HEK293 (cell line): ENCODE measurements around the gene HLA-DMB.

ENCODE experiments used
- CTCF ChIA-PET: fragments of 350-600 bp; formaldehyde crosslinking; extraction: SDS; loops from one replicate; lab custom pipeline; 2021; ENCODE audit warnings: antibody characterized with exemption; lab: Yijun Ruan, JAX
- POLR2A ChIA-PET: fragments of 300-600 bp; formaldehyde crosslinking; extraction: SDS; loops from one replicate; lab custom pipeline; 2020; ENCODE audit warnings: antibody characterized with exemption, inconsistent platforms; lab: Yijun Ruan, JAX
- H3K27ac ChIP-seq: fragments of 200-500 bp; sonication (Bioruptor generic); 2 replicates; pipeline ENCODE4 v1.5.1; 2014; ENCODE audit warnings: low read depth, low read length, control low read depth, inconsistent platforms; ENCODE audit errors: extremely low read depth
- H3K36me3 ChIP-seq, 2 experiments: fragments of 200-500 bp in 1 of 2; sonication (Bioruptor generic) in 1 of 2; 1 replicate in 1 of 2; 2 replicates in 1 of 2; pipeline ENCODE4 v1.5.1; 2014 to 2017; ENCODE audit warnings: inconsistent platforms in 2 of 2, low read length in 2 of 2; ENCODE audit not compliant: control insufficient read depth in 2 of 2, insufficient read depth in 1 of 2
- H3K4me1 ChIP-seq: fragments of 200-500 bp; sonication (Bioruptor generic); 2 replicates; pipeline ENCODE4 v1.5.1; 2014; ENCODE audit warnings: mild to moderate bottlenecking, low read length, inconsistent platforms; ENCODE audit not compliant: control insufficient read depth, insufficient read depth
- H3K4me3 ChIP-seq: 2 replicates; pipeline ENCODE4 v1.5.1; 2011; ENCODE audit warnings: low read depth, mild to moderate bottlenecking, control low read depth, low read length, moderate library complexity
- H3K9me3 ChIP-seq: fragments of 200-500 bp; sonication (Bioruptor generic); 2 replicates; pipeline ENCODE4 v1.5.1; 2014; ENCODE audit warnings: low read depth, low read length, inconsistent platforms; ENCODE audit not compliant: control insufficient read depth, insufficient read depth
- BCL6B ChIP-seq: fragments of 450-650 bp; formaldehyde crosslinking; IDR thresholded peaks from 2 replicates; pipeline ENCODE4 v1.5.1; 2017; ENCODE audit warnings: missing biosample characterization, missing genetic modification characterization
- ELK4 ChIP-seq: IDR thresholded peaks from 2 replicates; pipeline ENCODE4 v1.6.1; 2011; ENCODE audit warnings: mild to moderate bottlenecking, low read depth, low read length, borderline replicate concordance
- FEZF1 ChIP-seq: fragments of 450-650 bp; formaldehyde crosslinking; IDR thresholded peaks from 2 replicates; pipeline ENCODE4 v1.5.1; 2016; ENCODE audit warnings: missing biosample characterization, missing genetic modification characterization
- GLI4 ChIP-seq: fragments of 450-650 bp; formaldehyde crosslinking; IDR thresholded peaks from 2 replicates; pipeline ENCODE4 v1.5.1; 2016; ENCODE audit warnings: missing biosample characterization, missing genetic modification characterization
- INSM2 ChIP-seq: fragments of 450-650 bp; formaldehyde crosslinking; IDR thresholded peaks from 2 replicates; pipeline ENCODE4 v1.5.1; 2016; ENCODE audit warnings: missing biosample characterization, missing genetic modification characterization
- KLF16 ChIP-seq: fragments of 450-650 bp; formaldehyde crosslinking; IDR thresholded peaks from 2 replicates; pipeline ENCODE4 v1.5.1; 2017; ENCODE audit warnings: missing biosample characterization, missing genetic modification characterization
- KLF8 ChIP-seq: fragments of 450-650 bp; formaldehyde crosslinking; IDR thresholded peaks from 2 replicates; pipeline ENCODE4 v1.5.1; 2016; ENCODE audit warnings: missing biosample characterization, missing genetic modification characterization
- OSR2 ChIP-seq: fragments of 450-650 bp; formaldehyde crosslinking; IDR thresholded peaks from 2 replicates; pipeline ENCODE4 v1.5.1; 2016; ENCODE audit warnings: missing biosample characterization, missing genetic modification characterization
- SCRT1 ChIP-seq: fragments of 450-650 bp; formaldehyde crosslinking; IDR thresholded peaks from 2 replicates; pipeline ENCODE4 v1.5.1; 2016; ENCODE audit warnings: missing biosample characterization, missing genetic modification characterization, borderline replicate concordance
- SCRT2 ChIP-seq: fragments of 450-650 bp; formaldehyde crosslinking; IDR thresholded peaks from 2 replicates; pipeline ENCODE4 v1.5.1; 2016; ENCODE audit warnings: missing biosample characterization, missing genetic modification characterization
- ZBTB21 ChIP-seq: fragments of 450-650 bp; formaldehyde crosslinking; IDR thresholded peaks from 2 replicates; pipeline ENCODE4 v1.5.1; 2017; ENCODE audit warnings: missing biosample characterization, missing genetic modification characterization
- ZBTB8A ChIP-seq: fragments of 450-650 bp; formaldehyde crosslinking; IDR thresholded peaks from 2 replicates; pipeline ENCODE4 v1.5.1; 2016; ENCODE audit warnings: missing biosample characterization, missing genetic modification characterization
- ZEB2 ChIP-seq: fragments of 450-650 bp; formaldehyde crosslinking; IDR thresholded peaks from 2 replicates; pipeline ENCODE4 v1.5.1; 2016; ENCODE audit warnings: missing biosample characterization, missing genetic modification characterization
- ZFHX2 ChIP-seq: fragments of 450-650 bp; formaldehyde crosslinking; conservative IDR thresholded peaks from 2 replicates; pipeline ENCODE4 v1.5.1; 2016; ENCODE audit warnings: missing biosample characterization, missing genetic modification characterization
- ZNF112 ChIP-seq: fragments of 450-650 bp; formaldehyde crosslinking; IDR thresholded peaks from 2 replicates; pipeline ENCODE4 v1.5.0; 2017; ENCODE audit warnings: missing biosample characterization, missing genetic modification characterization
- ZNF174 ChIP-seq: fragments of 450-650 bp; formaldehyde crosslinking; IDR thresholded peaks from 2 replicates; pipeline ENCODE4 v1.5.0; 2017; ENCODE audit warnings: missing biosample characterization, mild to moderate bottlenecking, missing genetic modification characterization
- ZNF23 ChIP-seq: fragments of 450-650 bp; formaldehyde crosslinking; IDR thresholded peaks from 2 replicates; pipeline ENCODE4 v1.5.1; 2016; ENCODE audit warnings: missing biosample characterization, missing genetic modification characterization, borderline replicate concordance
- ZNF354C ChIP-seq: fragments of 450-650 bp; formaldehyde crosslinking; IDR thresholded peaks from 2 replicates; pipeline ENCODE4 v1.5.1; 2016; ENCODE audit warnings: missing biosample characterization, missing genetic modification characterization, low read depth, borderline replicate concordance
- ZNF394 ChIP-seq: fragments of 450-650 bp; formaldehyde crosslinking; IDR thresholded peaks from 2 replicates; pipeline ENCODE4 v1.5.1; 2016; ENCODE audit warnings: missing biosample characterization, missing genetic modification characterization, mild to moderate bottlenecking, moderate library complexity, borderline replicate concordance
- ZNF488 ChIP-seq: fragments of 450-650 bp; formaldehyde crosslinking; IDR thresholded peaks from 2 replicates; pipeline ENCODE4 v1.5.1; 2016; ENCODE audit warnings: missing biosample characterization, missing genetic modification characterization
- ZNF510 ChIP-seq: fragments of 450-650 bp; formaldehyde crosslinking; IDR thresholded peaks from 2 replicates; pipeline ENCODE4 v1.5.1; 2018; ENCODE audit warnings: mild to moderate bottlenecking, missing genetic modification characterization, missing biosample characterization; ENCODE audit not compliant: insufficient replicate concordance
- ZNF571 ChIP-seq: fragments of 450-650 bp; formaldehyde crosslinking; IDR thresholded peaks from 2 replicates; pipeline ENCODE4 v1.5.0; 2017; ENCODE audit warnings: missing biosample characterization, missing genetic modification characterization
- ZNF621 ChIP-seq: fragments of 450-650 bp; formaldehyde crosslinking; IDR thresholded peaks from 2 replicates; pipeline ENCODE4 v1.5.1; 2017; ENCODE audit warnings: missing biosample characterization, missing genetic modification characterization
- ZNF629 ChIP-seq: fragments of 450-650 bp; formaldehyde crosslinking; IDR thresholded peaks from 2 replicates; pipeline ENCODE4 v1.5.1; 2017; ENCODE audit warnings: missing biosample characterization, missing genetic modification characterization
- ZNF645 ChIP-seq: fragments of 450-650 bp; formaldehyde crosslinking; IDR thresholded peaks from 2 replicates; pipeline ENCODE4; 2016; ENCODE audit warnings: missing biosample characterization, missing genetic modification characterization
- ZNF677 ChIP-seq: fragments of 450-650 bp; IDR thresholded peaks from 2 replicates; pipeline ENCODE4 v1.5.0; 2018; ENCODE audit warnings: missing biosample characterization, mild to moderate bottlenecking, missing genetic modification characterization, moderate library complexity
- ZNF747 ChIP-seq: fragments of 450-650 bp; formaldehyde crosslinking; IDR thresholded peaks from 2 replicates; pipeline ENCODE4 v1.5.1; 2016; ENCODE audit warnings: missing biosample characterization, missing genetic modification characterization
- ZNF776 ChIP-seq: fragments of 450-650 bp; formaldehyde crosslinking; IDR thresholded peaks from 2 replicates; pipeline ENCODE4 v1.5.0; 2017; ENCODE audit warnings: missing biosample characterization, missing genetic modification characterization, borderline replicate concordance
- ZSCAN30 ChIP-seq: fragments of 450-650 bp; IDR thresholded peaks from 2 replicates; pipeline ENCODE4 v1.5.1; 2018; ENCODE audit warnings: missing biosample characterization, mild to moderate bottlenecking, missing genetic modification characterization, moderate library complexity

Gene HLA-DMB

GRCh38 chr6:32889533-32889932, 51.3 kb downstream of the HLA-DMB start (continued):
- no peak for TF ChIP-seq BCL6B
- TF ChIP-seq ZNF23 (tag by site-specific recombination), result no peak
- no peak for TF ChIP-seq ZNF747
- no peak for TF ChIP-seq ZNF621
- no peak for TF ChIP-seq ZBTB21 (tag by site-specific recombination)
- TF ChIP-seq ZNF677 (tag by site-specific recombination), result no peak
- TF ChIP-seq INSM2 (tag by site-specific recombination), result no peak
- TF ChIP-seq OSR2, result no peak

- POLR2A ChIA-PET, result interaction anchor here (1.0 kb wide), 1 partner anchor 83 kb away, joined by 3 read pairs; no protein-coding TSS in a partner anchor
- CTCF ChIA-PET, result interaction anchor here (0.6 to 7.6 kb wide), 8 partner anchors 14 to 235 kb away, joined by 3 to 185 read pairs (median 3); no protein-coding TSS in a partner anchor
- H3K36me3 ChIP-seq, result no peaks in the 10 kb centered on the region
- TF ChIP-seq SCRT1 (tag by site-specific recombination) (peak; percentile 43; the same call in 1 of the 2 replicates), ZNF571 (tag by site-specific recombination) (no peak), SCRT2 (tag by site-specific recombination) (peak; percentile 91)
- peaks cover 4% of the 10 kb centered on the region for H3K4me1 ChIP-seq
- H3K27ac ChIP-seq, result no peak overlapping the region
- H3K9me3 ChIP-seq, result no peaks in the 10 kb centered on the region
- H3K4me3 ChIP-seq, result no peak overlapping the region
Observed at GRCh38 chr6:32888576-32888975, 52.3 kb downstream of the HLA-DMB start.

- no peak overlapping the region for H3K4me3 ChIP-seq
- TF ChIP-seq ZNF354C (tag by site-specific recombination) (no peak), ZNF629 (tag by site-specific recombination) (no peak), ZSCAN30 (no peak), ZNF776 (tag by site-specific recombination) (no peak), ZNF174 (tag by site-specific recombination) (no peak), ZFHX2 (tag by site-specific recombination) (no peak), ZEB2 (tag by site-specific recombination) (no peak), ELK4 (no peak), ZNF112 (no peak), ZNF645 (tag by site-specific recombination) (no peak), ZBTB8A (no peak), ZNF677 (tag by site-specific recombination) (no peak), GLI4 (tag by site-specific recombination) (no peak), ZNF394 (tag by site-specific recombination) (no peak), FEZF1 (tag by site-specific recombination) (no peak), KLF16 (tag by site-specific recombination) (no peak), ZNF488 (no peak), KLF8 (tag by site-specific recombination) (no peak), ZNF510 (tag by site-specific recombination) (no peak)
- H3K27ac ChIP-seq, result no peak overlapping the region
- no peaks in the 10 kb centered on the region for H3K36me3 ChIP-seq
- ChIA-PET CTCF (interaction anchor here (0.7 to 7.6 kb wide), 8 partner anchors 15 to 236 kb away, joined by 3 to 185 read pairs (median 4); no protein-coding TSS in a partner anchor), POLR2A (interaction anchor here (1.0 kb wide), 1 partner anchor 84 kb away, joined by 3 read pairs; no protein-coding TSS in a partner anchor)
- H3K4me1 ChIP-seq, result peaks cover 4% of the 10 kb centered on the region
- no peaks in the 10 kb centered on the region for H3K9me3 ChIP-seq
Observed at GRCh38 chr6:32887616-32888015, 53.2 kb downstream of the HLA-DMB start.
